Endothelial cell of umbilical vein (primary cell): Measurements from ENCODE around the gene ZNF440.

Experiments used
- CTCF ChIP-seq, 2 donors: IDR thresholded peaks; 1 replicate in 1 of 2; 2 replicates in 1 of 2; pipeline ENCODE4 v1.5.1; 2011; ENCODE audit warnings: low read length in 2 of 2, mild to moderate bottlenecking in 2 of 2, moderate library complexity in 2 of 2, control low read depth in 1 of 2, inconsistent platforms in 1 of 2, low read depth in 1 of 2; ENCODE audit not compliant: insufficient read depth in 1 of 2; ENCODE audit errors: extremely low read depth in 1 of 2
- EZH2 ChIP-seq: IDR thresholded peaks from 2 replicates; pipeline ENCODE4 v1.6.1; 2012; ENCODE audit warnings: borderline replicate concordance, low read depth, mild to moderate bottlenecking, moderate library complexity, low read length, inconsistent platforms; ENCODE audit not compliant: severe bottlenecking
- FOS ChIP-seq: IDR thresholded peaks from 2 replicates; pipeline ENCODE4 v1.6.1; 2011; ENCODE audit warnings: mild to moderate bottlenecking, low read length, moderate library complexity, borderline replicate concordance; ENCODE audit not compliant: insufficient read depth
- GATA2 ChIP-seq: IDR thresholded peaks from 2 replicates; pipeline ENCODE4 v1.7.0; 2011; ENCODE audit warnings: low read depth, mild to moderate bottlenecking, moderate library complexity, mixed read lengths, low read length; ENCODE audit not compliant: insufficient read length, insufficient read depth
- JUN ChIP-seq: IDR thresholded peaks from 2 replicates; pipeline ENCODE4 v1.6.1; 2011; ENCODE audit warnings: borderline replicate concordance, low read depth; ENCODE audit not compliant: insufficient read length, insufficient read depth
- MAX ChIP-seq: IDR thresholded peaks from 2 replicates; pipeline ENCODE4 v1.6.1; 2011; ENCODE audit not compliant: insufficient read depth, insufficient read length
- MYC ChIP-seq: IDR thresholded peaks from one replicate; pipeline ENCODE4 v1.6.1; 2011; ENCODE audit warnings: mild to moderate bottlenecking, low read depth, low read length
- POLR2A ChIP-seq: IDR thresholded peaks from 2 replicates; pipeline ENCODE4 v1.6.1; 2012; ENCODE audit warnings: low read depth, mild to moderate bottlenecking, control low read depth, low read length
- POLR2AphosphoS5 ChIP-seq: IDR thresholded peaks from 2 replicates; pipeline ENCODE4 v1.6.1; 2012; ENCODE audit warnings: low read depth, mild to moderate bottlenecking, control low read depth, low read length, moderate library complexity; ENCODE audit not compliant: insufficient read depth

GRCh38 chr19:11821474-11822109, 7.5 kb downstream of the ZNF440 start:
- no peak for TF ChIP-seq EZH2
- no peak for TF ChIP-seq POLR2AphosphoS5
- TF ChIP-seq POLR2A = no peak
- no peak for TF ChIP-seq CTCF (IDR thresholded peaks at IDR 0.05; ENCODE audit: extremely low read depth in 1 of 2, insufficient read depth in 1 of 2, low read depth in 1 of 2, low read length in 2 of 2)
- TF ChIP-seq MYC = no peak
- no peak for TF ChIP-seq MAX
- TF ChIP-seq FOS = no peak
- no peak for TF ChIP-seq GATA2
- no peak for TF ChIP-seq JUN
